ENCODE data around the gene DAB1. TPM values are rescaled to one million over a fixed set of nuclear protein-coding genes. Genes with fewer than 3 reads are reported as not detected.

The DAB1 gene
- total RNA-seq, 1 donor from 2014 or later: 1.6 TPM

- Mint-ChIP-seq H3K9me3 (ENCODE audit: unreplicated experiment) (no peaks in the 10 kb centered on the region), H3K4me1 (ENCODE audit: low read depth, unreplicated experiment) (peaks cover 5% of the 10 kb centered on the region), H3K27ac (ENCODE audit: unreplicated experiment) (peak overlapping the region; percentile 63), H3K4me3 (ENCODE audit: unreplicated experiment) (peak overlapping the region; percentile 81), H3K36me3 (ENCODE audit: low read depth, unreplicated experiment) (no peaks in the 10 kb centered on the region), H3K27me3 (ENCODE audit: low read depth, unreplicated experiment) (peaks cover 33% of the 10 kb centered on the region)
- Histone ChIP-seq H3K36me3 (ENCODE audit: insufficient read depth, low read length) (no peaks in the 10 kb centered on the region), H3K79me2 (ENCODE audit: insufficient read depth, low read length) (no peaks in the 10 kb centered on the region), H2AFZ (ENCODE audit: low read depth, low read length) (peak overlapping the region; percentile 79), H3K27me3 (ENCODE audit: insufficient read depth, low read length) (peaks cover 47% of the 10 kb centered on the region), H3K27ac (ENCODE audit: low read depth, low read length) (no peak overlapping the region), H3K9me3 (ENCODE audit: insufficient read depth, low read depth, low read length) (no peaks in the 10 kb centered on the region), H3K4me2 (ENCODE audit: low read length) (peak overlapping the region; percentile 83), H3K4me1 (ENCODE audit: insufficient read depth, low read length) (peaks cover 5% of the 10 kb centered on the region), H3K9ac (ENCODE audit: low read length) (no peak overlapping the region), H3K4me3 (ENCODE audit: insufficient read depth, low read depth, low read length) (peak overlapping the region; percentile 43), H4K20me1 (ENCODE audit: insufficient read depth, low read length) (no peaks in the 10 kb centered on the region)
- FAIRE-seq (no peak), DNase-seq (ENCODE audit: low read depth) (peak; percentile 20)
- TF ChIP-seq CTCF (IDR thresholded peaks at IDR 0.05; ENCODE audit: insufficient read depth, low read depth, low read length): peak; percentile 42
- peak; percentile 16 for TF ChIP-seq EZH2 (IDR thresholded peaks at IDR 0.05; ENCODE audit: insufficient read depth, low read length)
These were observed 569 bp upstream of the DAB1 start for GRCh38 chr1:57424231-57425027.

GRCh38 chr1:57423135-57423655 lies 665 bp downstream of the DAB1 start:
- Mint-ChIP-seq H3K36me3 (ENCODE audit: low read depth, unreplicated experiment) (no peaks in the 10 kb centered on the region), H3K4me1 (ENCODE audit: low read depth, unreplicated experiment) (peaks cover 5% of the 10 kb centered on the region), H3K4me3 (ENCODE audit: unreplicated experiment) (peak overlapping the region; percentile 90), H3K9me3 (ENCODE audit: unreplicated experiment) (no peaks in the 10 kb centered on the region), H3K27ac (ENCODE audit: unreplicated experiment) (no peak overlapping the region), H3K27me3 (ENCODE audit: low read depth, unreplicated experiment) (peaks cover 33% of the 10 kb centered on the region)
- DNase-seq (ENCODE audit: low read depth) (no peak), FAIRE-seq (no peak)
- Histone ChIP-seq H3K4me1 (ENCODE audit: insufficient read depth, low read length) (peaks cover 5% of the 10 kb centered on the region), H3K4me3 (ENCODE audit: insufficient read depth, low read depth, low read length) (peak overlapping the region; percentile 52), H3K36me3 (ENCODE audit: insufficient read depth, low read length) (no peaks in the 10 kb centered on the region), H3K4me2 (ENCODE audit: low read length) (peak overlapping the region; percentile 88), H3K27me3 (ENCODE audit: insufficient read depth, low read length) (peaks cover 48% of the 10 kb centered on the region), H3K9me3 (ENCODE audit: insufficient read depth, low read depth, low read length) (no peaks in the 10 kb centered on the region), H4K20me1 (ENCODE audit: insufficient read depth, low read length) (no peaks in the 10 kb centered on the region), H2AFZ (ENCODE audit: low read depth, low read length) (peak overlapping the region; percentile 81), H3K9ac (ENCODE audit: low read length) (peak overlapping the region; percentile 12), H3K79me2 (ENCODE audit: insufficient read depth, low read length) (no peaks in the 10 kb centered on the region), H3K27ac (ENCODE audit: low read depth, low read length) (no peak overlapping the region)
- no peak for TF ChIP-seq CTCF (IDR thresholded peaks at IDR 0.05; ENCODE audit: insufficient read depth, low read depth, low read length)
- peak; percentile 41 for TF ChIP-seq EZH2 (IDR thresholded peaks at IDR 0.05; ENCODE audit: insufficient read depth, low read length)

Measured in astrocyte (in vitro differentiated cells and primary cell).